ENCODE data around the gene IER5L.
A peak's percentile ranks its signal among the peaks of the same experiment; 100 is the strongest.

Gene IER5L

GRCh38 chr9:129160712-129161533 is 17.1 kb downstream of the IER5L start:
- DNase-seq = no peak

- DNase-seq = no peak
These were observed 21.9 kb downstream of the IER5L start for GRCh38 chr9:129156163-129156562.

GRCh38 chr9:129154866-129155477 is 23.1 kb downstream of the IER5L start:
- no peak for DNase-seq

- no peak for DNase-seq
These were observed 26.6 kb downstream of the IER5L start for GRCh38 chr9:129151469-129151868.

- no peak for DNase-seq
These were observed 27.3 kb downstream of the IER5L start for GRCh38 chr9:129150672-129151211.

GRCh38 chr9:129150122-129150521 is 27.9 kb downstream of the IER5L start:
- no peak for DNase-seq

- DNase-seq = no peak
These were observed 28.6 kb downstream of the IER5L start for GRCh38 chr9:129149442-129149841.

GRCh38 chr9:129148463-129149204 is 29.4 kb downstream of the IER5L start:
- DNase-seq = no peak

GRCh38 chr9:129146441-129146941 is 31.6 kb downstream of the IER5L start:
- no peak for DNase-seq

GRCh38 chr9:129145841-129146292 is 32.2 kb downstream of the IER5L start:
- no peak for DNase-seq

GRCh38 chr9:129145316-129145715 is 32.7 kb downstream of the IER5L start:
- no peak for DNase-seq

GRCh38 chr9:129143031-129143927 is 34.8 kb downstream of the IER5L start:
- peak; percentile 66 for DNase-seq

GRCh38 chr9:129142138-129142935 is 35.7 kb downstream of the IER5L start:
- DNase-seq = no peak

GRCh38 chr9:129141066-129142041 is 36.7 kb downstream of the IER5L start:
- DNase-seq = no peak

- DNase-seq = peak; percentile 68
These were observed 37.5 kb downstream of the IER5L start for GRCh38 chr9:129140397-129141065.

- DNase-seq = peak; percentile 100
These were observed 38.1 kb downstream of the IER5L start for GRCh38 chr9:129139993-129140396.

- DNase-seq = peak; percentile 85
These were observed 38.6 kb downstream of the IER5L start for GRCh38 chr9:129139233-129139992.

GRCh38 chr9:129138476-129139232 is 39.4 kb downstream of the IER5L start:
- no peak for DNase-seq
